ENCODE results near the gene ATP5F1D.

GRCh38 chr19:1254081-1254527 lies 12.6 kb downstream of the ATP5F1D start:
- no peak for TF ChIP-seq POLR2AphosphoS5 (IDR thresholded peaks at IDR 0.05; ENCODE audit: low read depth)
- TF ChIP-seq CTCF (IDR thresholded peaks at IDR 0.05; ENCODE audit: insufficient read depth, low read length) = no peak

Data from HL-60 (cell line).